HL-60 (cell line): Measurements from ENCODE around the gene TNFSF15.

Experiments used
- DNase-seq, 2 experiments: peaks; one replicate each; pipeline ENCODE4 v3.0.0-alpha.2; 2010 to 2020; ENCODE audit warnings: low read depth in 1 of 2, low spot score in 1 of 2
- H3K27ac ChIP-seq: fragments of 250-450 bp; sonication (Bioruptor Pico); replicated peaks from 2 replicates; pipeline ENCODE4 v1.5.1; 2020; ENCODE audit warnings: mild to moderate bottlenecking, moderate library complexity
- H3K27me3 ChIP-seq: fragments of 250-450 bp; sonication (Bioruptor Pico); 2 replicates; pipeline ENCODE4 v1.5.1; 2021; ENCODE audit warnings: mild to moderate bottlenecking, moderate library complexity; ENCODE audit not compliant: insufficient read depth, poor library complexity, severe bottlenecking
- H3K4me3 ChIP-seq: replicated peaks from 2 replicates; pipeline ENCODE4 v1.5.1; 2011; ENCODE audit warnings: mild to moderate bottlenecking, control low read depth, low read length; ENCODE audit not compliant: insufficient read depth
- CTCF ChIP-seq: IDR thresholded peaks from one replicate; pipeline ENCODE4 v1.5.1; 2011; ENCODE audit warnings: low read length, control low read depth, inconsistent platforms; ENCODE audit not compliant: insufficient read depth
- GABPA ChIP-seq: IDR thresholded peaks from 2 replicates; pipeline ENCODE4 v1.6.1; 2012; ENCODE audit warnings: low read depth
- POLR2AphosphoS5 ChIP-seq: IDR thresholded peaks from 2 replicates; pipeline ENCODE4 v1.6.1; 2012; ENCODE audit warnings: low read depth
- REST ChIP-seq: IDR thresholded peaks from 2 replicates; pipeline ENCODE4 v1.6.1; 2012; ENCODE audit warnings: low read depth; ENCODE audit not compliant: insufficient replicate concordance
- SPI1 ChIP-seq: IDR thresholded peaks from 2 replicates; pipeline ENCODE4 v1.6.1; 2012; ENCODE audit warnings: low read depth, mild to moderate bottlenecking, borderline replicate concordance

Gene TNFSF15

GRCh38 chr9:114845373-114845772 is 39.5 kb upstream of the TNFSF15 start:
- no peak for DNase-seq
- no peak overlapping the region for H3K4me3 ChIP-seq
- H3K27me3 ChIP-seq: peaks cover 7% of the 10 kb centered on the region
- no peak for TF ChIP-seq CTCF
- no peak for TF ChIP-seq POLR2AphosphoS5
- TF ChIP-seq REST: no peak
- TF ChIP-seq SPI1: no peak
- no peak for TF ChIP-seq GABPA
- H3K27ac ChIP-seq: no peak overlapping the region

- no peak for DNase-seq
- Histone ChIP-seq H3K4me3 (no peak overlapping the region), H3K27me3 (peaks cover 7% of the 10 kb centered on the region), H3K27ac (no peak overlapping the region)
- TF ChIP-seq GABPA (no peak), REST (no peak), CTCF (no peak), POLR2AphosphoS5 (no peak), SPI1 (no peak)
Observed at GRCh38 chr9:114844766-114845165, 38.9 kb upstream of the TNFSF15 start.

GRCh38 chr9:114837923-114838322 is 32.1 kb upstream of the TNFSF15 start:
- TF ChIP-seq REST (no peak), GABPA (no peak), CTCF (no peak), SPI1 (no peak), POLR2AphosphoS5 (no peak)
- no peak overlapping the region for H3K4me3 ChIP-seq
- DNase-seq: no peak
- no peak overlapping the region for H3K27ac ChIP-seq
- H3K27me3 ChIP-seq: peaks cover 9% of the 10 kb centered on the region
